HAP-1 (cell line): ENCODE data around the gene MINPP1.

ENCODE experiments used
- DNase-seq, 2 experiments: peaks; one replicate each; pipeline ENCODE4 v3.0.0-alpha.2; 2016 to 2020; ENCODE audit warnings: low spot score in 2 of 2
- H3K27me3 ChIP-seq: fragments of 250-450 bp; sonication (Bioruptor Pico); 2 replicates; pipeline ENCODE4 v1.5.1; 2020; ENCODE audit warnings: low read depth, mild to moderate bottlenecking, moderate library complexity
- H3K36me3 ChIP-seq: fragments of 250-450 bp; sonication (Bioruptor Pico); replicated peaks from 2 replicates; pipeline ENCODE4 v1.5.1; 2020; ENCODE audit warnings: mild to moderate bottlenecking
- H3K4me1 ChIP-seq: fragments of 250-450 bp; sonication (Bioruptor Pico); 2 replicates; pipeline ENCODE4 v1.5.1; 2020; ENCODE audit warnings: mild to moderate bottlenecking
- H3K4me3 ChIP-seq: fragments of 250-450 bp; sonication (Bioruptor Pico); 2 replicates; pipeline ENCODE4 v1.5.1; 2020; ENCODE audit warnings: mild to moderate bottlenecking, moderate library complexity
- H3K9me3 ChIP-seq: fragments of 250-450 bp; sonication (Bioruptor Pico); 2 replicates; pipeline ENCODE4 v1.5.1; 2020; ENCODE audit warnings: mild to moderate bottlenecking, moderate library complexity
- in situ Hi-C: fragments of 300-500 bp; cut with MboI; formaldehyde crosslinking; loops from 3 replicates; pipeline ENCODE4 v1.14.3; 2020; ENCODE audit warnings: low sequenced_read_pairs, inconsistent platforms, mixed read lengths

Gene MINPP1

GRCh38 chr10:87505366-87506111 lies 846 bp downstream of the MINPP1 start:
- no peaks in the 10 kb centered on the region; the same call in 1 of the 2 replicates for H3K36me3 ChIP-seq
- H3K27me3 ChIP-seq = no peaks in the 10 kb centered on the region
- peak overlapping the region; percentile 74 for H3K4me3 ChIP-seq
- H3K9me3 ChIP-seq = no peaks in the 10 kb centered on the region
- in situ Hi-C loops = no loop called here
- DNase-seq = peak; percentile 48 to 70
- peaks cover 20% of the 10 kb centered on the region for H3K4me1 ChIP-seq

- Histone ChIP-seq H3K27me3 (no peaks in the 10 kb centered on the region), H3K9me3 (no peaks in the 10 kb centered on the region), H3K36me3 (peaks cover 11% of the 10 kb centered on the region), H3K4me3 (peak overlapping the region; percentile 74), H3K4me1 (peaks cover 23% of the 10 kb centered on the region)
- in situ Hi-C loops = no loop called here
- DNase-seq = peak in 1 of 2 experiments; percentile 63
These were observed 2.3 kb downstream of the MINPP1 start for GRCh38 chr10:87506956-87507355.

- Histone ChIP-seq H3K36me3 (peaks cover 14% of the 10 kb centered on the region), H3K27me3 (no peaks in the 10 kb centered on the region), H3K4me3 (peak overlapping the region; percentile 74; the same call in 1 of the 2 replicates), H3K4me1 (peaks cover 23% of the 10 kb centered on the region), H3K9me3 (no peaks in the 10 kb centered on the region)
- DNase-seq = no peak
- in situ Hi-C loops = no loop called here
These were observed 3.3 kb downstream of the MINPP1 start for GRCh38 chr10:87507879-87508483.

- Histone ChIP-seq H3K4me1 (peaks cover 23% of the 10 kb centered on the region), H3K36me3 (peaks cover 22% of the 10 kb centered on the region), H3K9me3 (no peaks in the 10 kb centered on the region), H3K27me3 (no peaks in the 10 kb centered on the region), H3K4me3 (no peak overlapping the region)
- no peak for DNase-seq
- in situ Hi-C loops = no loop called here
These were observed 4.1 kb downstream of the MINPP1 start for GRCh38 chr10:87508837-87509236.

- no peaks in the 10 kb centered on the region for H3K9me3 ChIP-seq
- peaks cover 23% of the 10 kb centered on the region for H3K4me1 ChIP-seq
- no peak overlapping the region for H3K4me3 ChIP-seq
- H3K36me3 ChIP-seq = peaks cover 34% of the 10 kb centered on the region
- no peaks in the 10 kb centered on the region for H3K27me3 ChIP-seq
- in situ Hi-C loops = no loop called here
- DNase-seq = peak in 1 of 2 experiments; percentile 73
These were observed 5.3 kb downstream of the MINPP1 start for GRCh38 chr10:87510025-87510424.

GRCh38 chr10:87511526-87511925 lies 6.8 kb downstream of the MINPP1 start:
- H3K27me3 ChIP-seq = no peaks in the 10 kb centered on the region
- H3K9me3 ChIP-seq = no peaks in the 10 kb centered on the region
- H3K4me1 ChIP-seq = peaks cover 23% of the 10 kb centered on the region
- in situ Hi-C loops = no loop called here
- no peak for DNase-seq
- H3K36me3 ChIP-seq = peaks cover 39% of the 10 kb centered on the region
- no peak overlapping the region for H3K4me3 ChIP-seq

GRCh38 chr10:87518937-87519336 lies 14.2 kb downstream of the MINPP1 start:
- H3K9me3 ChIP-seq = no peaks in the 10 kb centered on the region
- no peaks in the 10 kb centered on the region for H3K27me3 ChIP-seq
- H3K4me3 ChIP-seq = no peak overlapping the region
- in situ Hi-C loops = no loop called here
- H3K36me3 ChIP-seq = peaks cover 19% of the 10 kb centered on the region
- DNase-seq = no peak
- no peaks in the 10 kb centered on the region for H3K4me1 ChIP-seq

- DNase-seq = no peak
- H3K36me3 ChIP-seq = peaks cover 17% of the 10 kb centered on the region
- no peaks in the 10 kb centered on the region for H3K27me3 ChIP-seq
- H3K4me1 ChIP-seq = no peaks in the 10 kb centered on the region
- no peaks in the 10 kb centered on the region for H3K9me3 ChIP-seq
- H3K4me3 ChIP-seq = no peak overlapping the region
- in situ Hi-C loops = no loop called here
These were observed 14.9 kb downstream of the MINPP1 start for GRCh38 chr10:87519582-87519981.

GRCh38 chr10:87523731-87524130 lies 19.0 kb downstream of the MINPP1 start:
- peaks cover 26% of the 10 kb centered on the region for H3K36me3 ChIP-seq
- H3K4me3 ChIP-seq = no peak overlapping the region
- DNase-seq = no peak
- H3K27me3 ChIP-seq = no peaks in the 10 kb centered on the region
- in situ Hi-C loops = no loop called here
- no peaks in the 10 kb centered on the region for H3K4me1 ChIP-seq
- peaks cover 3% of the 10 kb centered on the region; the same call in 1 of the 2 replicates for H3K9me3 ChIP-seq

- no peaks in the 10 kb centered on the region for H3K27me3 ChIP-seq
- no peak for DNase-seq
- no peaks in the 10 kb centered on the region for H3K4me1 ChIP-seq
- H3K36me3 ChIP-seq = peaks cover 26% of the 10 kb centered on the region
- no peak overlapping the region for H3K4me3 ChIP-seq
- in situ Hi-C loops = no loop called here
- H3K9me3 ChIP-seq = peaks cover 3% of the 10 kb centered on the region; the same call in 1 of the 2 replicates
These were observed 19.6 kb downstream of the MINPP1 start for GRCh38 chr10:87524296-87524695.

- H3K36me3 ChIP-seq = peaks cover under 1% of the 10 kb centered on the region
- in situ Hi-C loops = loop anchor here (25.0 kb wide), 1 partner anchor 205 kb away; no protein-coding TSS in a partner anchor
- no peak overlapping the region for H3K4me3 ChIP-seq
- no peaks in the 10 kb centered on the region for H3K9me3 ChIP-seq
- H3K4me1 ChIP-seq = peaks cover 2% of the 10 kb centered on the region
- no peak for DNase-seq
- H3K27me3 ChIP-seq = no peaks in the 10 kb centered on the region
These were observed 27.4 kb downstream of the MINPP1 start for GRCh38 chr10:87531908-87532622.

GRCh38 chr10:87532696-87533095 lies 28.0 kb downstream of the MINPP1 start:
- DNase-seq = no peak
- H3K4me3 ChIP-seq = no peak overlapping the region
- H3K9me3 ChIP-seq = no peaks in the 10 kb centered on the region
- in situ Hi-C loops = loop anchor here (25.0 kb wide), 1 partner anchor 205 kb away; no protein-coding TSS in a partner anchor
- no peaks in the 10 kb centered on the region; the same call in none of the 2 replicates for H3K36me3 ChIP-seq
- H3K4me1 ChIP-seq = peaks cover 2% of the 10 kb centered on the region
- no peaks in the 10 kb centered on the region for H3K27me3 ChIP-seq

- H3K36me3 ChIP-seq = no peaks in the 10 kb centered on the region; the same call in none of the 2 replicates
- no peaks in the 10 kb centered on the region for H3K9me3 ChIP-seq
- no peaks in the 10 kb centered on the region for H3K27me3 ChIP-seq
- no peak for DNase-seq
- peaks cover 5% of the 10 kb centered on the region for H3K4me1 ChIP-seq
- no peak overlapping the region for H3K4me3 ChIP-seq
- in situ Hi-C loops = loop anchor here (25.0 kb wide), 1 partner anchor 203 kb away; no protein-coding TSS in a partner anchor
These were observed 29.6 kb downstream of the MINPP1 start for GRCh38 chr10:87534173-87534858.
